AG04450 (cell line): ENCODE data around the gene GRIA3. TPM values are rescaled to one million over a fixed set of nuclear protein-coding genes. Genes with fewer than 3 reads are reported as not detected.
A peak's percentile ranks its signal among the peaks of the same experiment; 100 is the strongest.

Source experiments
- CTCF ChIA-PET: fragments of 300-600, 350-600 bp; formaldehyde crosslinking; extraction: SDS; loops from one replicate; lab custom pipeline; 2022; ENCODE audit warnings: antibody characterized with exemption, inconsistent platforms; lab: Charles Lee
- POLR2A ChIA-PET: fragments of 350-600 bp; formaldehyde crosslinking; extraction: SDS; loops from one replicate; lab custom pipeline; 2021; ENCODE audit warnings: antibody characterized with exemption, inconsistent platforms; lab: Yijun Ruan, JAX
- DNase-seq: peaks from one replicate; pipeline ENCODE4 v3.0.0-alpha.2; 2011; ENCODE audit warnings: low read depth, low spot score
- H3K27ac ChIP-seq: one replicate; pipeline ENCODE4 v1.5.1; 2012; ENCODE audit warnings: low read depth, low read length, control low read depth
- H3K27me3 ChIP-seq: one replicate; pipeline ENCODE4 v1.6.0; 2012; ENCODE audit warnings: low read length; ENCODE audit not compliant: control insufficient read depth, insufficient read depth
- H3K4me3 ChIP-seq: 2 replicates; pipeline ENCODE4 v1.5.1; 2011; ENCODE audit warnings: mild to moderate bottlenecking, low read depth, low read length, control low read depth
- H3K9me3 ChIP-seq: 2 replicates; pipeline ENCODE4 v1.5.1; 2012; ENCODE audit warnings: low read length; ENCODE audit not compliant: control insufficient read depth, insufficient read depth
- polyA plus RNA-seq: library from polyadenylated mRNA; depleted of rRNA; stranded (reverse); fragments of >200 nt; gene quantifications from 2 replicates; pipeline ENCODE4 v1.2.3, GENCODE V29; 2011
- TF ChIP-seq, protein P1 (sequence below): IDR thresholded peaks from 2 replicates; pipeline ENCODE4 v1.5.1; 2011; ENCODE audit warnings: low read depth, low read length, control low read depth, inconsistent platforms

The GRIA3 gene
- polyA plus RNA-seq, 1 experiment = 0.06 TPM

DNA sequence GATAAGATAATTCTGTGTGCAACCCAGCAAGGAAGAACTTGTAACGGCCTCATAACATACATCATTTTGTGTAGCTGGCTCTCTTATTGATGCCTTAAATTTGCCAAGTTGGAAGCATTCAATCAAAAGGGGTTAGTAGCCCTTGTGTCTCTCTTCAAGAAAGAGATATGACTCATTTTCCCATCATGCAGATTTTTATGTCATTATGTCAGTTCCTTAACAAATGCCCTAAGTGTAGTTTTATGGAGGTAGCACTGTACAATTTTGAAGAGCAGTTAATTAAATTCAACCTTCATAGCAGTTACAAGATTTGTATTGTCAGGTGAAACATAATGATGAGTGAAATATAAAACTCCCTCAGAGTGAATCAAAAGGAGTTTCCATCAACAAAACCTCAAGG is 215.6 kb downstream of the GRIA3 start:
- no peaks in the 10 kb centered on the region for H3K27me3 ChIP-seq
- no peaks in the 10 kb centered on the region for H3K9me3 ChIP-seq
- DNase-seq = no peak
- ChIA-PET POLR2A (no interaction called here), CTCF (no interaction called here)
- H3K4me3 ChIP-seq = no peak overlapping the region
- H3K27ac ChIP-seq = no peak overlapping the region
- TF ChIP-seq, protein P1, sequence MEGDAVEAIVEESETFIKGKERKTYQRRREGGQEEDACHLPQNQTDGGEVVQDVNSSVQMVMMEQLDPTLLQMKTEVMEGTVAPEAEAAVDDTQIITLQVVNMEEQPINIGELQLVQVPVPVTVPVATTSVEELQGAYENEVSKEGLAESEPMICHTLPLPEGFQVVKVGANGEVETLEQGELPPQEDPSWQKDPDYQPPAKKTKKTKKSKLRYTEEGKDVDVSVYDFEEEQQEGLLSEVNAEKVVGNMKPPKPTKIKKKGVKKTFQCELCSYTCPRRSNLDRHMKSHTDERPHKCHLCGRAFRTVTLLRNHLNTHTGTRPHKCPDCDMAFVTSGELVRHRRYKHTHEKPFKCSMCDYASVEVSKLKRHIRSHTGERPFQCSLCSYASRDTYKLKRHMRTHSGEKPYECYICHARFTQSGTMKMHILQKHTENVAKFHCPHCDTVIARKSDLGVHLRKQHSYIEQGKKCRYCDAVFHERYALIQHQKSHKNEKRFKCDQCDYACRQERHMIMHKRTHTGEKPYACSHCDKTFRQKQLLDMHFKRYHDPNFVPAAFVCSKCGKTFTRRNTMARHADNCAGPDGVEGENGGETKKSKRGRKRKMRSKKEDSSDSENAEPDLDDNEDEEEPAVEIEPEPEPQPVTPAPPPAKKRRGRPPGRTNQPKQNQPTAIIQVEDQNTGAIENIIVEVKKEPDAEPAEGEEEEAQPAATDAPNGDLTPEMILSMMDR = no peak

DNA sequence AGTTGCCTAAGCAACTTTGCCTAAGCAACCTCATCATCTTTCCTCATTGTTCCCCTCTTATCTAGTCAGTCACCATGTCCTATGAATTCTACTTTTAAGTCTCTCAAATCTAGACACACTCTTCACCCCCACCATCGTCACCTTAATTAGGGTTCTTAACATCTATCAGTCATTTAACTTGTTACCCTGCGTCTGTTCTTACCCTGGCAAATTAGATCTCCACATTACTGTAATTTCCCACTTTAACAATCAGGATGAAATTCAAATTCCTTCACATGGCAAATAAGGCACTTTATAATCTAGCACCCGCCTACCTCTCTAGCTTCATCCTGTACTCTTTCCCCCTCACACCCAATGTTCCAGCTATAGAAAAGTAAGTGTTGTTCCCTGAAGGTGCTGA is 221.2 kb downstream of the GRIA3 start:
- TF ChIP-seq, protein P1 = no peak
- Histone ChIP-seq H3K4me3 (no peak overlapping the region), H3K27me3 (no peaks in the 10 kb centered on the region), H3K27ac (no peak overlapping the region), H3K9me3 (no peaks in the 10 kb centered on the region)
- ChIA-PET POLR2A (no interaction called here), CTCF (no interaction called here)
- no peak for DNase-seq

DNA sequence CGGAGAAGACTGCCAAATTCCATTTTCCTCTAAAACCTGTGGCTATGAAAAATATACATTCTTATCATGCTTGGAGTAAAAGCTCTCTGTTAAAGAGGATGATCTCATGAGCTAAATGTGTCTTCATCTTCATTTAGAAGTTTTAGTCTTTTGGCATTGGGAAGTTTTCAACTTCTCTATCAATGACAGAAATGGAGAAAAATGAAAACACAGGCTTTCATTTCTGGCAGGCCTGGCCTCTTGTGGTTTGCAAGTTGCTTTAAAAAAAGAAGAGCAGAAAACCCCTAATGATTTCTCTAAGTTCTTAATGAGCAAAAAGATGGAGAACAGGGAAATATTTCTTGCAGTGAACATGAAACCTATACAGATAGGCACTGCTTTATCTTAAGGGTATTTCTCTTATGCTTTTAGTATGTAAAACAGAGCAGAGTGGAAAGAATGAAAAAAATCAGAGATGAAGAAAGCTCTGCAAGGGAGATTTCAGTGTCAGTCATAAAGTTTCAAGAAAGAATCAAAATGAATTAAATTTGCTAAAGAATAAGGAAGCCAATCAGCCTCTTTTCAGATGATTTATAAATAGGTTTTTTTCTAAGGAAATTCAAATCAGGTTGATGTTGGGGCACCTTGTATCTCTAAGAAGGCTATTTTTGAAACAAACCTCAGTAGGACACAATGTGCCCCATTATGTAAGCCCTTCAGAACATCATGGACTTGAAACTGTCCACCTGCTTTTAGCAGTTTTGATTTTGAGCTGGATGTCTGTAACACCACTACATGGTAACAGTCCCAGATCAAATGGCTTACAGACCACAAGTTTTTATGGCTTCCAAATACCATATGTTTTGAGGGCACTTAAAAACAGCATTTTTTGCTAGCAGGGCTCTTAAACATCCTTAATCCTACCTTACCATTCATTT is 225.0 kb downstream of the GRIA3 start:
- TF ChIP-seq, protein P1 = no peak
- Histone ChIP-seq H3K4me3 (no peak overlapping the region), H3K27me3 (no peaks in the 10 kb centered on the region), H3K9me3 (no peaks in the 10 kb centered on the region), H3K27ac (no peak overlapping the region)
- no peak for DNase-seq
- ChIA-PET CTCF (interaction anchor here (1.6 kb wide), 1 partner anchor 14 kb away, joined by 8 read pairs; no protein-coding TSS in a partner anchor), POLR2A (no interaction called here)

DNA sequence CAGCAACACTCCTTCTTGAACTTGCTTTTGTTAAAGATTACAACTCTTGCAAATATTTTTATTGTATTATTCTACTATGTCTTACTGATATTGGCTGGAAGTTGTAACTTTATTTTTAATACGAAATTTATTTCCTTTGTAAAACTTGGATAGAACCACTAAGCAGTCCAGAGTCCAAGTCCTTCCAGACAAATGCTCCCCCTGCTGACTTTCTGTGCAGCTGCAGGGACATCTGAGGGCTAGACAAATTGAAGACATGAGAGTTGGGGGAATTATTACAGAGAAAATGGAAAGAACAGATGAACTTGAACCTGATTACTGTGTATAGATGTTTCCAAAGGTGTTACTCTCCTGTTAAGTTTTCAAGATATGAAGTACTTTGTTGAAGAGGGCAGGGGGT is 238.8 kb downstream of the GRIA3 start:
- Histone ChIP-seq H3K27me3 (no peaks in the 10 kb centered on the region), H3K4me3 (no peak overlapping the region), H3K27ac (no peak overlapping the region), H3K9me3 (no peaks in the 10 kb centered on the region)
- ChIA-PET CTCF (interaction anchor here (1.0 to 2.0 kb wide), 2 partner anchors 12 to 14 kb away, joined by 4 to 8 read pairs; no protein-coding TSS in a partner anchor), POLR2A (no interaction called here)
- TF ChIP-seq, protein P1 = peak; percentile 68
- DNase-seq = no peak

- no peaks in the 10 kb centered on the region for H3K27me3 ChIP-seq
- H3K9me3 ChIP-seq = no peaks in the 10 kb centered on the region
- CTCF ChIA-PET = no interaction called here
- no peak for DNase-seq
- POLR2A ChIA-PET = no interaction called here
- H3K4me3 ChIP-seq = no peak overlapping the region
- H3K27ac ChIP-seq = no peak overlapping the region
- TF ChIP-seq, protein P1 = no peak
These were observed 240.5 kb downstream of the GRIA3 start for GRCh38 chrX:123424546-123424945.
